GM12891 (cell line): ENCODE data around the gene ANO4.

Experiments used
- POLR2A ChIP-seq: IDR thresholded peaks from 2 replicates; pipeline ENCODE4 v1.6.1; 2011; ENCODE audit warnings: low read depth, low read length, control low read depth
- POLR2AphosphoS5 ChIP-seq: IDR thresholded peaks from 2 replicates; pipeline ENCODE4 v1.6.1; 2011; ENCODE audit warnings: low read depth, low read length, control low read depth

DNA sequence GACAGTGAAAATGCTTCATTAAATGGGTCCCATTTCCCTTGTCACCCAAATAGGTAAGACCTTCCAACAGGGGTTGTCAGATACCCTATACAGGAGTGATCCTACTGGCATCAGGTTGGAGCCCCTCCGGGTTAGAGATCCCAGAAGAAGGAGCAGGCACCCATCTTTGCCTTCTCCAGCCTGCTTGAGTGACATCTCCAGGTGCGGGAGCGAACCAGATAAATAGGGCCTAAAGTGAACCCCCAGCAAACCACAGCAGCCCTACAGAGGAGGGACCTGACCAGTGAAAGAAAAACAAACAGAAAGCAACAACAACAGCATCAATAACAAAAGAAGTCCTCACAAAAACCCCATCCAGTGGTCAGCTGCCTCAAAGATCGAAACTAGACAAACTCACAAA is 233.2 kb downstream of the ANO4 start:
- no peak for TF ChIP-seq POLR2A
- TF ChIP-seq POLR2AphosphoS5 = no peak
